Activated CD4-positive, alpha-beta memory T cell treated with anti-CD3 and anti-CD28 coated beads for 36 hours (primary cell): ENCODE results near the gene ARHGAP12. TPM values are rescaled to one million over a fixed set of nuclear protein-coding genes. Genes with fewer than 3 reads are reported as not detected.
"Not testable (repeated sequence)": the region's sequence is repeated elsewhere in the genome, so short reads cannot be mapped to it uniquely, and the experiment has no call there.

Experiments
- CTCF ChIA-PET: fragments of 350-600 bp; sonication (Branson Sonifier 250); formaldehyde crosslinking; loops from one replicate; lab custom pipeline; 2021; ENCODE audit warnings: antibody characterized with exemption, inconsistent platforms; lab: Charles Lee
- POLR2A ChIA-PET: fragments of 350-600 bp; sonication (Branson Sonifier 250); formaldehyde crosslinking; loops from one replicate; lab custom pipeline; 2021; ENCODE audit warnings: antibody characterized with exemption; lab: Charles Lee
- DNase-seq: peaks from one replicate; pipeline ENCODE4 v3.0.0-alpha.2; 2020
- H3K27ac Mint-ChIP-seq: one replicate; pipeline ENCODE4 v1.8.0; 2021; ENCODE audit warnings: mixed read lengths
- H3K27me3 Mint-ChIP-seq: one replicate; pipeline ENCODE4 v1.8.0; 2021; ENCODE audit warnings: mixed read lengths
- H3K36me3 Mint-ChIP-seq: one replicate; pipeline ENCODE4 v1.8.0; 2021; ENCODE audit warnings: mixed read lengths
- H3K4me1 Mint-ChIP-seq: one replicate; pipeline ENCODE4 v1.8.0; 2021; ENCODE audit warnings: low read depth, mixed read lengths
- H3K4me3 Mint-ChIP-seq: one replicate; pipeline ENCODE4 v1.8.0; 2021; ENCODE audit warnings: mild to moderate bottlenecking, mixed read lengths
- H3K9me3 Mint-ChIP-seq: one replicate; pipeline ENCODE4 v1.8.0; 2021; ENCODE audit warnings: mixed read lengths
- intact Hi-C: fragments of 100-400 bp; cut with micrococcal nuclease; formaldehyde crosslinking; loops from one replicate; pipeline ENCODE4 v1.15.1; 2023
- total RNA-seq, 2 experiments: library from RNA; stranded (reverse); gene quantifications; one replicate each; pipeline ENCODE4 v1.2.3, GENCODE V29; 2021

Gene ARHGAP12, protein sequence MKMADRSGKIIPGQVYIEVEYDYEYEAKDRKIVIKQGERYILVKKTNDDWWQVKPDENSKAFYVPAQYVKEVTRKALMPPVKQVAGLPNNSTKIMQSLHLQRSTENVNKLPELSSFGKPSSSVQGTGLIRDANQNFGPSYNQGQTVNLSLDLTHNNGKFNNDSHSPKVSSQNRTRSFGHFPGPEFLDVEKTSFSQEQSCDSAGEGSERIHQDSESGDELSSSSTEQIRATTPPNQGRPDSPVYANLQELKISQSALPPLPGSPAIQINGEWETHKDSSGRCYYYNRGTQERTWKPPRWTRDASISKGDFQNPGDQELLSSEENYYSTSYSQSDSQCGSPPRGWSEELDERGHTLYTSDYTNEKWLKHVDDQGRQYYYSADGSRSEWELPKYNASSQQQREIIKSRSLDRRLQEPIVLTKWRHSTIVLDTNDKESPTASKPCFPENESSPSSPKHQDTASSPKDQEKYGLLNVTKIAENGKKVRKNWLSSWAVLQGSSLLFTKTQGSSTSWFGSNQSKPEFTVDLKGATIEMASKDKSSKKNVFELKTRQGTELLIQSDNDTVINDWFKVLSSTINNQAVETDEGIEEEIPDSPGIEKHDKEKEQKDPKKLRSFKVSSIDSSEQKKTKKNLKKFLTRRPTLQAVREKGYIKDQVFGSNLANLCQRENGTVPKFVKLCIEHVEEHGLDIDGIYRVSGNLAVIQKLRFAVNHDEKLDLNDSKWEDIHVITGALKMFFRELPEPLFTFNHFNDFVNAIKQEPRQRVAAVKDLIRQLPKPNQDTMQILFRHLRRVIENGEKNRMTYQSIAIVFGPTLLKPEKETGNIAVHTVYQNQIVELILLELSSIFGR
- 1 to 10 TPM; 4.0 to 4.5 TPM for total RNA-seq

DNA sequence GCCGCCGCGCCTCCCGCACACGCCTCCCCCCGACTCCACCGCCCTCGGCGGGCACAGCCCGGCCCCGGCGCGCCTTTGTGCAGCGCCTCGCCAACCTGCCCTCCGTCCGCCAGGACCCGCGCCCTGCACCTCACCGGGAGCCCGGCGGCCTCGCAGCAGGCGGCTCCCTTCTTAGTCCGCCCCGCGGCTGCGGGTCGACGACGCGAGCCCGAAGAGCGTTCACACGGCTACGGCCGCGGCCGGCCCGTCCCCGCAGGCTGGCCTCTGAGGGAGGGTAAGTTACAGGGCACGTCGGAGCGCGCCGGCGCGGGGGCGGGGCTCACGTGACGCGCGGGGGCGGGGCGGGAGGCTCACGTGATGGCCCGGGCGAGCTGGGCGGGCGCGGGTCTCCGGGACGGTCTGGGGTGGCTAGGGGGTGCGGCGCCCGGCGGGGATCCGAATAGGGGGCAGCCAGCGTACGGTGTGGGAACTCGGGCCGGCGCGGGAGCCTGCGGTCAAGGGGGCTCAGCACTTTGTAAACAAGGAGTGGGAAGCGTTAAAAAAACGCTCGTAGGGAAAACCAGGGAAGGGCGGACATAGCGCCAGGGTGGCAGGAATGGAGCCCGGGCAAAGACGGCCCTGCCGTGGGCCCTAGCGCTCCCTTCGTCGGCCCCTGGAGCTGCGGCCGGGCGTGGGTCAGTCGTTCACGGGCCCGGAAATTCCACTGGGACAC lies at the start of gene ARHGAP12:
ARHGAP12 (minus strand) TSS at position 283 of the 712 bp plus-strand sequence. CDS start 19,976 bp downstream, outside the sequence.
- peak; percentile 87 for DNase-seq
- intact Hi-C loops: loop anchor here (1.0 to 10.0 kb wide), 6 partner anchors 7 to 1224 kb away; partner anchors contain the start of gene KIF5B
- H3K4me1 Mint-ChIP-seq: peaks cover 42% of the 10 kb centered on the region
- no peaks in the 10 kb centered on the region for H3K36me3 Mint-ChIP-seq
- H3K4me3 Mint-ChIP-seq: peak within 1 kb of the TSS; percentile 81
- H3K27ac Mint-ChIP-seq: peak within 1 kb of the TSS; percentile 51
- CTCF ChIA-PET: interaction anchor here (2.8 kb wide), 1 partner anchor 67 kb away, joined by 16 read pairs; no protein-coding TSS in a partner anchor
- POLR2A ChIA-PET: interaction anchor here (1.7 to 2.0 kb wide), 2 partner anchors 8 to 12 kb away, joined by 3 to 9 read pairs; no protein-coding TSS in a partner anchor
- H3K27me3 Mint-ChIP-seq: no peaks in the 10 kb centered on the region
- no peaks in the 10 kb centered on the region for H3K9me3 Mint-ChIP-seq

- H3K9me3 Mint-ChIP-seq: peaks cover 4% of the 10 kb centered on the region
- peaks cover 18% of the 10 kb centered on the region for H3K4me1 Mint-ChIP-seq
- ChIA-PET POLR2A (no interaction called here), CTCF (no interaction called here)
- DNase-seq: no peak
- no peak overlapping the region for H3K27ac Mint-ChIP-seq
- H3K27me3 Mint-ChIP-seq: peaks cover 3% of the 10 kb centered on the region
- no peaks in the 10 kb centered on the region for H3K36me3 Mint-ChIP-seq
- no peak overlapping the region for H3K4me3 Mint-ChIP-seq
- intact Hi-C loops: no loop called here
These were observed 49.5 kb upstream of the ARHGAP12 start for GRCh38 chr10:31978156-31978483.

DNA sequence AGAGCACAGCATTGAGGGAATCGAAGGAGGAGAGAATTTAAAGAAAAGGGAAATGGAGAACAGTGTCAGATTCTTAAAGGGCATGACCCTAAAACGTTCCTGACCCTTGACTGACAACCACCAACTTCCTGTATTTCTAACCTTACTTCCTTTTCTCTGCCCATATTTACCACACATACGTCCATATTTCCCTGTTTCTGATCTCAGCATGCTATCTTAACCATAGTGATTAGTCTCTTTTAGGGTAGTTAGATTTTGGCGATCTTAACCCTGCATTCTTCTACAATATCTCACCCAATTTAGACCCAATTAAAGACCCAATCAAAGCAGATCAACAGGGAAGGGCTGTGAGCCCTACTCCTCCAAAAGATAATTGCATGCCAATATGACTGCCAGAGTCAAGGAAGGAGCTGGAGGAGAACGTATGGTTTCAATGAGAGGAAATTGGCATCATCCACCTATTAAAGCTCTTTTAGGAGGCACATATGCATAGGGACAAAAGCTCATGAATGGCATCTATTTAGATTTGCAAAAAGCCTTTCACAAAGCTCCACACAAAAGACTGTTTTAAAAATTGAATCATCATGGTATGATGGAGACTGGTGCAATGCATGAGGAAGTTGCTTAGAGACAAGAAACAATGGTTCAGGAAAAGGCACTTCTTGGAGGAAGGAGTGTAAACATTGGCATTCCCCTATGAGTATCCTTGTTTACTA lies 49.0 kb upstream of the ARHGAP12 start:
- no peak overlapping the region for H3K4me3 Mint-ChIP-seq
- ChIA-PET POLR2A (no interaction called here), CTCF (interaction anchor here (1.2 kb wide), 1 partner anchor 101 kb away, joined by 3 read pairs; no protein-coding TSS in a partner anchor)
- intact Hi-C loops: no loop called here
- H3K27me3 Mint-ChIP-seq: peaks cover 3% of the 10 kb centered on the region
- peaks cover 18% of the 10 kb centered on the region for H3K4me1 Mint-ChIP-seq
- peaks cover 4% of the 10 kb centered on the region for H3K9me3 Mint-ChIP-seq
- no peak for DNase-seq
- H3K36me3 Mint-ChIP-seq: no peaks in the 10 kb centered on the region
- H3K27ac Mint-ChIP-seq: no peak overlapping the region

DNA sequence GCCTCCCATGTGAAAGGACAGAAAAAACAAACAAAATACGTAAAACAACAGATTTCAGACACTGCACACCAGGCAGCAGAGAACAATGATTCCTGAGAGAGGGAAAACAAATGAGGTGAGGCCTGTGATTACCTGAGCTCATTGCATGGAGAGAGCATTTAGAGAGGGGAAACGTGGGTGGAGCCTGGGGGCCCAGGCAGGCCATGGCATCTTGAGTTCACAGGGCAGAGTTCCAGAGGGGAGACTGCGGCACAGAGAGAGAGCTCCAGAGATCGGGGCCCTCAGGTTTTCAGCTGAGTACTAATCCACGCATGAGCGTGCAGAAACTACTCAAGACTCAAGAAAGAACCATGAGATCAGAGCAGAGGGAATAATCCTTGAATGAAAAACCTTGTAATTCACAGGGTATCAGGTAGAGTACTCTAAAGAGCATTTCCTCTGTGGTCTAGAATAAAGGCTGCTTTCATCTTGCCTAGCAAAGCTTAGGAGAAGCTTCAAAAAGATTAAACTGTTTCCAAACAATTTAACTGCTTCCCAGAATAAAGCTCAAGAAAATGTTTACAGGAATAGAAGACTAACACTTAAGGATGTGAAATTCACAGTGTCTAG lies 46.6 kb upstream of the ARHGAP12 start:
- DNase-seq: no peak
- Mint-ChIP-seq H3K27ac (no peak overlapping the region), H3K4me3 (no peak overlapping the region), H3K27me3 (no peaks in the 10 kb centered on the region), H3K9me3 (no peaks in the 10 kb centered on the region), H3K36me3 (no peaks in the 10 kb centered on the region), H3K4me1 (peaks cover 18% of the 10 kb centered on the region)
- intact Hi-C loops: no loop called here
- POLR2A ChIA-PET: no interaction called here
- CTCF ChIA-PET: interaction anchor here (0.6 kb wide), 1 partner anchor 17 kb away, joined by 3 read pairs; no protein-coding TSS in a partner anchor

- intact Hi-C loops: no loop called here
- H3K9me3 Mint-ChIP-seq: no peaks in the 10 kb centered on the region
- DNase-seq: no peak
- no peaks in the 10 kb centered on the region for H3K27me3 Mint-ChIP-seq
- H3K27ac Mint-ChIP-seq: no peak overlapping the region
- H3K4me1 Mint-ChIP-seq: peaks cover 18% of the 10 kb centered on the region
- POLR2A ChIA-PET: interaction anchor here (1.0 kb wide), 1 partner anchor 370 kb away, joined by 3 read pairs; no protein-coding TSS in a partner anchor
- H3K36me3 Mint-ChIP-seq: no peaks in the 10 kb centered on the region
- CTCF ChIA-PET: no interaction called here
- no peak overlapping the region for H3K4me3 Mint-ChIP-seq
These were observed 45.9 kb upstream of the ARHGAP12 start for GRCh38 chr10:31974434-31975124.

DNA sequence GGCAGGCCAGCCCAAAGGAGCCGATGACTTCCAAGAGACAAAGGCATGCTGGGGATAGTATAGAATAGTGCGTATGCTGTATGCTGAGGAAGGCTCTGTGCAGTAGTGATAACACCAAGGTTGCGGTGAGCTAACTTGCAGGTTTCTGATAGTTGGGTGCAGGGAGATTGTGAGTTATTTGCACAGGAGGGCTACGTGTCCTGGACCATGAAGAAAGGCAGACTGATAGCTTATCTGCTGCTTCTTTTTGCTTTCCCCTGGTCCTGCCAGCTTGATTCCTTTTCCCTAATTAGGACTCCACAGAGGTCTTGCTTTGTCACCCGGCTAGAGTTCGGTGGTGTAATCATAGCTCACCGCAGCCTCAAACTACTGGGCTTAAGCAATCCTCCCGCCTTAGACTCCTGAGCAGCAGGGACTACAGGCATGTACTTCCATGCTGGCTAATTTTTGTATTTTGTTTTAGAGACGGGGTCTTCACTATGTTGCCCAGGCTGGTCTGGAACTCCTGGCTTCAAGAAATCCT lies 43.9 kb upstream of the ARHGAP12 start:
- H3K36me3 Mint-ChIP-seq: no peaks in the 10 kb centered on the region

DNA sequence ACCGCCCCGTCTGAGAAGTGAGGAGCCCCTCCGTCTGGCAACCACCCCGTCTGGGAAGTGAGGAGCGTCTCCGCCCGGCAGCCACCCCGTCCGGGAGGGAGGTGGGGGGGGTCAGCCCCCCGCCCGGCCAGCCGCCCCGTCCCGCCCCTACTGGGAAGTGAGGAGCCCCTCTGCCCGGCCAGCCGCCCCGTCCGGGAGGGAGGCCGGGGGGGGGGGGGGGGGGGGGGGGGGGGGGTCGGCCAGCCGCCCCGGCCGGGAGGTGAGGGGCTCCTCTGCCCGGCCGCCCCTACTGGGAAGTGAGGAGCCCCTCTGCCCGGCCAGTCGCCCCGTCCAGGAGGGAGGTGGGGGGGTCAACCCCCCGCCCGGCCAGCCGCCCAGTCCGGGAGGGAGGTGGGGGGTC lies 41.2 kb upstream of the ARHGAP12 start:
- H3K4me3 Mint-ChIP-seq, POLR2A ChIA-PET, H3K27ac Mint-ChIP-seq, DNase-seq, H3K36me3 Mint-ChIP-seq, H3K27me3 Mint-ChIP-seq, CTCF ChIA-PET, H3K9me3 Mint-ChIP-seq, intact Hi-C loops, H3K4me1 Mint-ChIP-seq: not testable (repeated sequence)

More for the DNA sequence above, 43.9 kb upstream of the ARHGAP12 start:
- Mint-ChIP-seq H3K9me3 (no peaks in the 10 kb centered on the region), H3K4me1 (peaks cover 13% of the 10 kb centered on the region), H3K27me3 (no peaks in the 10 kb centered on the region), H3K27ac (no peak overlapping the region), H3K4me3 (no peak overlapping the region)
- ChIA-PET POLR2A (no interaction called here), CTCF (no interaction called here)
- no peak for DNase-seq
- intact Hi-C loops: no loop called here

DNA sequence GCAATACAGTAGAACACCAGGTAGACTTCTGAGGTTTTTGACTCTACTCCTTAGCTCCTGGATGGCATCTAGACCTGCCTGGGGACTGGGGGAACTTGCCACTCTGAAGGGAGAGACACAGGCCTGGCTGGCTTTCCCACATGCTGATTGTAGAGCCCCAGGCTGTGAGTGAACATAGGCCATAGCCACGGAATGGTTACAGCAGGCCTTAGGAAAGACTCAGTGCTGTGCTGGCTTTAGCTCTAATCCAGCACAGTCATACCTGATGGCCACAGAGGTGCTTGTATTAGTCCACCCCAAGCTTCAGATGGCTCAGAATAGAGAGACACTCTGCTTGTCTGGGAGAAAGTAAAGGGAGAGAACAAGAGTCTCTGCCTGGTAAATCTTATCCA lies 35.0 kb upstream of the ARHGAP12 start:
- no peaks in the 10 kb centered on the region for H3K36me3 Mint-ChIP-seq
- no peak overlapping the region for H3K4me3 Mint-ChIP-seq
- CTCF ChIA-PET: no interaction called here
- POLR2A ChIA-PET: no interaction called here
- no peak for DNase-seq
- intact Hi-C loops: no loop called here
- H3K4me1 Mint-ChIP-seq: peaks cover 10% of the 10 kb centered on the region
- H3K9me3 Mint-ChIP-seq: no peaks in the 10 kb centered on the region
- no peaks in the 10 kb centered on the region for H3K27me3 Mint-ChIP-seq
- H3K27ac Mint-ChIP-seq: no peak overlapping the region

DNA sequence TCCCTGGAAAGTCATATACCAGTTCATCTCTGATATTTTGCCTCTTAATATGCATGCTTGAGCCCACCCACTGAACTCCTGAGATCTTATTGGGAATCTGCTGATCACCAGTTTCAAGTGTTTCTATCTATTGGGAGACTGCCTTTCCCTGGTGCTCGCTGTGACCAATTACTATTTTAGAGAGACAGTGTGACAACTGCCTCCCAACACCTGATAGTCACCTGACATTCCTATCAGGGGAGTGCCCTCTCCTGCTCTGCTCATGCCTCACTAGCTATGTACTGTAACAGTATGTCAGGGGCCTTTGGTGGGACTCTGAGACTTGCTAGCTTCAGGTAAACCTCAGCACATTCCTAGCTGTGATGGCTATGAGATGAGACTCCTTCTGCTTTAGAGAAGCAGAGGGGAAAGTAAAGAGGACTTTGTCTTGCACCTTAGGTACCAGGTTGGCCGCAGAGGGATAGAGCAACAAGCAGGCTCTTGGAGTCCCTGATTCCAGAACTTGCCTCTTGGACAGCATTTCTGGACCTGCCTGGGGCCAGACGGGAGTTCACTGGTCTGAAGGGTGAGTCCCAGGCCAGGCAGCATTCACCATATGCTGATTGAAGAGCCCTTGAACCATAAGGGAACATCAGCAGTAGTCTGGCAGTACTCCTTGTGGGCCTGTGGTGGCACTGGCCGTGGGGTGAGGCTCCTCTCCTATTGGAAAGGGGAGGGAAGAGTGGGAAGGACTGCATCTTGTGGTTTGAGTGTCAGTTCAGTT lies 34.4 kb upstream of the ARHGAP12 start:
- Mint-ChIP-seq H3K27ac (no peak overlapping the region), H3K27me3 (no peaks in the 10 kb centered on the region), H3K4me3 (no peak overlapping the region), H3K9me3 (no peaks in the 10 kb centered on the region), H3K36me3 (no peaks in the 10 kb centered on the region), H3K4me1 (peaks cover 10% of the 10 kb centered on the region)
- CTCF ChIA-PET: no interaction called here
- DNase-seq: no peak
- intact Hi-C loops: no loop called here
- POLR2A ChIA-PET: no interaction called here
